Caco-2 (cell line): ENCODE data around the gene LTBP2. TPM values are rescaled to one million over a fixed set of nuclear protein-coding genes. Genes with fewer than 3 reads are reported as not detected.

Experiments
- BruUV-seq: library from RNA; stranded (reverse); fragments of 400-500 nt; replicated peaks from 2 replicates; lab custom pipeline; 2021; lab: Mats Ljungman, UMichigan
- CTCF ChIA-PET: fragments of 300-600 bp; sonication (Branson Sonifier 250); formaldehyde crosslinking; loops from one replicate; lab custom pipeline; 2022; ENCODE audit warnings: antibody characterized with exemption; lab: Charles Lee
- POLR2A ChIA-PET: fragments of 300-600 bp; sonication (Branson Sonifier 250); formaldehyde crosslinking; loops from one replicate; lab custom pipeline; 2022; ENCODE audit warnings: antibody characterized with exemption; lab: Charles Lee
- DNase-seq, 2 experiments: peaks; one replicate each; pipeline versions ENCODE4 v3.0.0 to v3.0.0-alpha.2; 2020 to 2022
- H3K27me3 ChIP-seq: replicated peaks from 2 replicates; pipeline ENCODE4 v1.6.0; 2011; ENCODE audit warnings: low read length; ENCODE audit not compliant: control insufficient read depth, insufficient read depth
- H3K36me3 ChIP-seq: 2 replicates; pipeline ENCODE4 v1.5.1; 2011; ENCODE audit warnings: low read length; ENCODE audit not compliant: control insufficient read depth, insufficient read depth
- H3K4me1 ChIP-seq: fragments of 250-450 bp; sonication (Bioruptor Pico); 2 replicates; pipeline ENCODE4 v1.5.1; 2020; ENCODE audit warnings: mild to moderate bottlenecking
- H3K4me3 ChIP-seq: 2 replicates; pipeline ENCODE4 v1.5.1; 2011; ENCODE audit warnings: low read depth, mild to moderate bottlenecking, control low read depth, low read length
- H3K9me3 ChIP-seq: fragments of 250-450 bp; sonication (Bioruptor Pico); 2 replicates; pipeline ENCODE4 v1.5.1; 2020; ENCODE audit warnings: mild to moderate bottlenecking, moderate library complexity
- H3K27ac Mint-ChIP-seq: one replicate; pipeline ENCODE4 v1.8.0; 2022; ENCODE audit warnings: mixed read lengths; ENCODE audit not compliant: unreplicated experiment
- H3K27me3 Mint-ChIP-seq: one replicate; pipeline ENCODE4 v1.8.0; 2022; ENCODE audit warnings: mixed read lengths; ENCODE audit not compliant: insufficient read depth, unreplicated experiment
- H3K36me3 Mint-ChIP-seq: one replicate; pipeline ENCODE4 v1.8.0; 2022; ENCODE audit warnings: mild to moderate bottlenecking, mixed read lengths; ENCODE audit not compliant: insufficient read depth, unreplicated experiment
- H3K4me1 Mint-ChIP-seq: one replicate; pipeline ENCODE4 v1.8.0; 2022; ENCODE audit warnings: low read depth, mixed read lengths; ENCODE audit not compliant: unreplicated experiment
- H3K4me3 Mint-ChIP-seq: one replicate; pipeline ENCODE4 v1.8.0; 2022; ENCODE audit warnings: mild to moderate bottlenecking, moderate library complexity, mixed read lengths; ENCODE audit not compliant: unreplicated experiment
- H3K9me3 Mint-ChIP-seq: one replicate; pipeline ENCODE4 v1.8.0; 2022; ENCODE audit warnings: mixed read lengths; ENCODE audit not compliant: unreplicated experiment
- CTCF ChIP-seq, 2 experiments: fragments of 200-600 bp in 1 of 2; IDR thresholded peaks; 1 replicate in 1 of 2; 2 replicates in 1 of 2; pipeline versions ENCODE4 v1.5.1 to v1.8.0; 2011 to 2022; ENCODE audit warnings: antibody characterized with exemption in 1 of 2, control low read depth in 1 of 2, inconsistent platforms in 1 of 2, low read depth in 1 of 2, low read length in 1 of 2, mild to moderate bottlenecking in 1 of 2, moderate library complexity in 1 of 2; ENCODE audit not compliant: insufficient read depth in 1 of 2, severe bottlenecking in 1 of 2, unreplicated experiment in 1 of 2
- intact Hi-C: fragments of 100-400 bp; cut with micrococcal nuclease; formaldehyde crosslinking; loops from one replicate; pipeline ENCODE4 v1.10.0; 2022; ENCODE audit not compliant: unreplicated experiment
- total RNA-seq: library from RNA; stranded (reverse); gene quantifications from 2 replicates; pipeline ENCODE4 v1.2.3, GENCODE V29; 2022

The LTBP2 gene
- total RNA-seq, 1 experiment from 2014 or later = 0.86 TPM

DNA sequence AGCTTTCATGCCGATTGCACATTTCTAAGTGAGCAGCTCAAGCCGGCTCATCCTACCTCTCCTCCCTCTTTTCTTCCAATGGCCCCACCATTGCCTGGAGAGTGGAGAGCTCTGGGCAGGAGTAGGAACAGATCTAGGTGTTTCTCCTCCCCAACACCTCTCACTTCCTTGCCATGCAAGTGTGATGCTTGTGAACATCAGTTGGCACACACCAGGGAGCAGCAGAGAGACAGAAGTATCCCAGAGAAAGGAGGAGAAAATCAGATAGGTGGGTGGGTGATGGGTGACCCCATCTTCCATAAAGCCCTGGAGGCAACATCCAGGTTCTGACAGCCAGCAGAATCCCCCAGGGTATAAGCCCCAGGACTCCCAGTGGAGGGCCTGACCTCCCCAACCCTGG, 146.7 kb downstream of the LTBP2 start:
- ChIA-PET POLR2A (no interaction called here), CTCF (interaction anchor here (0.6 kb wide), 1 partner anchor 276 kb away, joined by 4 read pairs; no protein-coding TSS in a partner anchor)
- no peaks in the 10 kb centered on the region for H3K36me3 Mint-ChIP-seq
- no peak overlapping the region for H3K4me3 Mint-ChIP-seq
- H3K9me3 Mint-ChIP-seq = no peaks in the 10 kb centered on the region
- Histone ChIP-seq H3K36me3 (no peaks in the 10 kb centered on the region), H3K27me3 (no peaks in the 10 kb centered on the region), H3K9me3 (no peaks in the 10 kb centered on the region), H3K4me1 (no peaks in the 10 kb centered on the region), H3K4me3 (no peak overlapping the region)
- BruUV-seq = no TSS peak
- TF ChIP-seq CTCF (IDR thresholded peaks at IDR 0.05; ENCODE audit: insufficient read depth in 1 of 2, low read depth in 1 of 2, low read length in 1 of 2, severe bottlenecking in 1 of 2, unreplicated experiment in 1 of 2) = no peak
- no peaks in the 10 kb centered on the region for H3K27me3 Mint-ChIP-seq
- H3K27ac Mint-ChIP-seq = no peak overlapping the region
- intact Hi-C loops = no loop called here
- H3K4me1 Mint-ChIP-seq = no peaks in the 10 kb centered on the region
- no peak for DNase-seq

- no peak overlapping the region for H3K4me3 Mint-ChIP-seq
- no peak overlapping the region for H3K27ac Mint-ChIP-seq
- ChIA-PET CTCF (no interaction called here), POLR2A (no interaction called here)
- no peaks in the 10 kb centered on the region for H3K27me3 Mint-ChIP-seq
- BruUV-seq = no TSS peak
- H3K4me1 ChIP-seq = no peaks in the 10 kb centered on the region
- intact Hi-C loops = no loop called here
- H3K36me3 ChIP-seq = no peaks in the 10 kb centered on the region
- H3K27me3 ChIP-seq = no peaks in the 10 kb centered on the region
- no peak overlapping the region for H3K4me3 ChIP-seq
- TF ChIP-seq CTCF (IDR thresholded peaks at IDR 0.05; ENCODE audit: insufficient read depth in 1 of 2, low read depth in 1 of 2, low read length in 1 of 2, severe bottlenecking in 1 of 2, unreplicated experiment in 1 of 2) = no peak
- no peak for DNase-seq
- H3K4me1 Mint-ChIP-seq = no peaks in the 10 kb centered on the region
- no peaks in the 10 kb centered on the region for H3K36me3 Mint-ChIP-seq
- H3K9me3 ChIP-seq = no peaks in the 10 kb centered on the region
- no peaks in the 10 kb centered on the region for H3K9me3 Mint-ChIP-seq
These were observed 147.3 kb downstream of the LTBP2 start for GRCh38 chr14:74464785-74465184.

DNA sequence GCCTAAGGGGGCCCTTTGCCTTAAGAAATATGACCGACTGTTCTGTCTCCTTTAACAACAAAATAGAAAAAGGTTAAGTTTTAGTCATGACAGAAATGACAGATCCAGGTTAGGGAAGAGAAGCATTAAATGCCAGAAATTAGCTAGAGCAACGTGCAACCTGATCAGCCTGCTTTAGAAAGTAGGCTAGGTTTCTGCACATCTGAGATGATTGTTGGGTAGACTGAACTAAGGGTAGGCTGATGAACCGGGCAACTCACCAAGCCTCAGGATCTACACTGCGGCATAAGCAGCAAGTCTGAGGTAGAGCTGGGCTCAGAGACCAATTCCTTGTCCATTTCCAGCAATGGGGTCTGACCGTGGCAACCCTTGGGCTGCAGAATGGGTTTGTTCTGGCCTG, 148.3 kb downstream of the LTBP2 start:
- intact Hi-C loops = no loop called here
- no peak overlapping the region for H3K27ac Mint-ChIP-seq
- H3K27me3 ChIP-seq = no peaks in the 10 kb centered on the region
- ChIA-PET CTCF (no interaction called here), POLR2A (no interaction called here)
- H3K9me3 Mint-ChIP-seq = no peaks in the 10 kb centered on the region
- H3K36me3 ChIP-seq = no peaks in the 10 kb centered on the region
- no peaks in the 10 kb centered on the region for H3K27me3 Mint-ChIP-seq
- H3K4me1 ChIP-seq = no peaks in the 10 kb centered on the region
- no peak for DNase-seq
- no peak overlapping the region for H3K4me3 Mint-ChIP-seq
- no peaks in the 10 kb centered on the region for H3K36me3 Mint-ChIP-seq
- H3K9me3 ChIP-seq = no peaks in the 10 kb centered on the region
- no peaks in the 10 kb centered on the region for H3K4me1 Mint-ChIP-seq
- TF ChIP-seq CTCF (IDR thresholded peaks at IDR 0.05; ENCODE audit: insufficient read depth in 1 of 2, low read depth in 1 of 2, low read length in 1 of 2, severe bottlenecking in 1 of 2, unreplicated experiment in 1 of 2) = no peak
- H3K4me3 ChIP-seq = no peak overlapping the region
- no TSS peak for BruUV-seq
